Loucy (cell line): ENCODE data around the gene WHRN.

ENCODE experiments used
- H2AFZ ChIP-seq: fragments of 200-600 bp; sonication (generic); 2 replicates; pipeline ENCODE4 v1.6.0; 2016; ENCODE audit warnings: antibody characterized with exemption, mild to moderate bottlenecking, low read length, moderate library complexity
- H3F3A ChIP-seq: fragments of 200-600 bp; 2 replicates; pipeline ENCODE4 v1.6.0; 2016; ENCODE audit warnings: antibody characterized with exemption, low read depth, mild to moderate bottlenecking
- H3K27me3 ChIP-seq: fragments of 200-600 bp; sonication (generic); 2 replicates; pipeline ENCODE4 v1.6.1; 2014; ENCODE audit warnings: low read length, mild to moderate bottlenecking; ENCODE audit not compliant: insufficient read depth, poor library complexity, severe bottlenecking
- H3K36me3 ChIP-seq: fragments of 200-600 bp; sonication (generic); 2 replicates; pipeline ENCODE4 v1.6.1; 2016; ENCODE audit warnings: low read length; ENCODE audit not compliant: insufficient read depth
- H3K4me1 ChIP-seq: fragments of 200-600 bp; sonication (generic); 2 replicates; pipeline ENCODE4 v1.5.1; 2014; ENCODE audit warnings: low read length, mild to moderate bottlenecking; ENCODE audit not compliant: insufficient read depth, poor library complexity, severe bottlenecking
- H3K4me2 ChIP-seq: fragments of 200-600 bp; sonication (generic); 2 replicates; pipeline ENCODE4 v1.6.0; 2014; ENCODE audit warnings: antibody characterized with exemption, low read length, low read depth, mild to moderate bottlenecking; ENCODE audit not compliant: poor library complexity, severe bottlenecking
- H3K4me3 ChIP-seq: fragments of 200-600 bp; sonication (generic); 2 replicates; pipeline ENCODE4 v1.5.1; 2014; ENCODE audit warnings: low read length, mild to moderate bottlenecking, mixed read lengths; ENCODE audit not compliant: poor library complexity, severe bottlenecking
- H3K79me2 ChIP-seq: fragments of 200-600 bp; sonication (generic); 2 replicates; pipeline ENCODE4 v1.6.1; 2014; ENCODE audit warnings: low read length; ENCODE audit not compliant: insufficient read depth
- H3K9ac ChIP-seq: fragments of 200-600 bp; sonication (generic); 2 replicates; pipeline ENCODE4 v1.6.0; 2014; ENCODE audit warnings: mild to moderate bottlenecking, low read depth, low read length, moderate library complexity; ENCODE audit not compliant: poor library complexity, severe bottlenecking
- H3K9me2 ChIP-seq: fragments of 200-600 bp; sonication (generic); replicated peaks from 2 replicates; pipeline ENCODE4 v1.6.1; 2016; ENCODE audit warnings: low read depth, low read length, mixed read lengths
- H3K9me3 ChIP-seq: fragments of 200-600 bp; sonication (generic); 2 replicates; pipeline ENCODE4 v1.6.1; 2014; ENCODE audit warnings: mild to moderate bottlenecking, antibody characterized with exemption, low read length, low read depth; ENCODE audit not compliant: insufficient read depth
- H4K20me1 ChIP-seq: fragments of 200-600 bp; sonication (generic); 2 replicates; pipeline ENCODE4 v1.6.0; 2014; ENCODE audit warnings: antibody characterized with exemption, low read length, mild to moderate bottlenecking; ENCODE audit not compliant: insufficient read depth, poor library complexity, severe bottlenecking
- CTCF ChIP-seq: fragments of 200-600 bp; sonication (generic); conservative IDR thresholded peaks from 2 replicates; pipeline ENCODE4 v1.5.1; 2014; ENCODE audit warnings: mild to moderate bottlenecking, antibody characterized with exemption, low read length
- EZH2phosphoT487 ChIP-seq: fragments of 200-600 bp; IDR thresholded peaks from 2 replicates; pipeline ENCODE4 v1.6.1; 2018; ENCODE audit warnings: antibody characterized with exemption, mild to moderate bottlenecking, moderate library complexity, borderline replicate concordance

WHRN gene

GRCh38 chr9:114428466-114428865 is 76.8 kb downstream of the WHRN start:
- no peaks in the 10 kb centered on the region for H3K79me2 ChIP-seq
- no peaks in the 10 kb centered on the region for H3K36me3 ChIP-seq
- H3K27me3 ChIP-seq = no peaks in the 10 kb centered on the region
- H2AFZ ChIP-seq = no peak overlapping the region
- no peaks in the 10 kb centered on the region for H3K4me1 ChIP-seq
- H3F3A ChIP-seq = no peaks in the 10 kb centered on the region
- H3K9me3 ChIP-seq = no peaks in the 10 kb centered on the region
- H4K20me1 ChIP-seq = no peaks in the 10 kb centered on the region
- TF ChIP-seq EZH2phosphoT487 (no peak), CTCF (no peak)
- no peaks in the 10 kb centered on the region for H3K9me2 ChIP-seq
- H3K9ac ChIP-seq = no peak overlapping the region
- H3K4me2 ChIP-seq = no peak overlapping the region
- no peak overlapping the region for H3K4me3 ChIP-seq

GRCh38 chr9:114427644-114428043 is 77.6 kb downstream of the WHRN start:
- Histone ChIP-seq H3K4me3 (no peak overlapping the region), H3K36me3 (no peaks in the 10 kb centered on the region), H3F3A (no peaks in the 10 kb centered on the region), H3K9me3 (no peaks in the 10 kb centered on the region), H3K4me1 (no peaks in the 10 kb centered on the region), H3K4me2 (no peak overlapping the region), H3K9ac (no peak overlapping the region), H3K9me2 (no peaks in the 10 kb centered on the region), H3K27me3 (no peaks in the 10 kb centered on the region), H3K79me2 (no peaks in the 10 kb centered on the region), H2AFZ (no peak overlapping the region), H4K20me1 (no peaks in the 10 kb centered on the region)
- TF ChIP-seq EZH2phosphoT487 (no peak), CTCF (no peak)

- no peak overlapping the region for H2AFZ ChIP-seq
Measured at GRCh38 chr9:114426046-114426948, 79.0 kb downstream of the WHRN start.

More at GRCh38 chr9:114426046-114426948, 79.0 kb downstream of the WHRN start:
- Histone ChIP-seq H3K9ac (no peak overlapping the region), H3K4me1 (no peaks in the 10 kb centered on the region), H3K27me3 (no peaks in the 10 kb centered on the region), H4K20me1 (no peaks in the 10 kb centered on the region), H3K9me3 (no peaks in the 10 kb centered on the region), H3K4me2 (no peak overlapping the region), H3K36me3 (no peaks in the 10 kb centered on the region), H3K79me2 (no peaks in the 10 kb centered on the region), H3K9me2 (no peaks in the 10 kb centered on the region), H3F3A (no peaks in the 10 kb centered on the region), H3K4me3 (no peak overlapping the region)
- no peak for TF ChIP-seq EZH2phosphoT487
- TF ChIP-seq CTCF = no peak
